GM19351 (cell line): Measurements from ENCODE around the gene TRAM2.
A peak's percentile ranks its signal among the peaks of the same experiment; 100 is the strongest.

ENCODE experiments used
- ATAC-seq: cut with Tn5 transposase; IDR thresholded peaks from one replicate; pipeline ENCODE4 v1.9.1; 2021; ENCODE audit warnings: mild to moderate bottlenecking, moderate library complexity; ENCODE audit not compliant: unreplicated experiment

The TRAM2 gene

DNA sequence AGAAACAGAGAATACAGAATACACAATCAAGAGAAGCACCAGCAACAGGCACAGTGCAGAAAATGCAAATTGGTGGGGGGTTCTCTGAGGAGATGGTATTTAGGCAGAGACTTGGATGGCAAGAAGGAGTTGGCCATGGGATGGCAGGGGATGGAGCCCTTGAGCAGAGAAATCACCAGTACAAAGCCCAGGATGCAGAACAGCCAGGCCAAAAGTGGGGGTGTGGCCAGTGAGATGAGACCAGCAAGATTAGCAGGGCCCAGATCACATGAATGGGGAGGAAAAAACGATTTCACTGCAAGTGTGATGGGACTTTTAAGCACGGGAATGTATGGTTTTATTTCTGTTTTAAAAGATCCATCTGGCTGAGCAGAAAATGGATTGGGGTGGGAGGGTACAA is 63.4 kb downstream of the TRAM2 start:
- no peak for ATAC-seq

DNA sequence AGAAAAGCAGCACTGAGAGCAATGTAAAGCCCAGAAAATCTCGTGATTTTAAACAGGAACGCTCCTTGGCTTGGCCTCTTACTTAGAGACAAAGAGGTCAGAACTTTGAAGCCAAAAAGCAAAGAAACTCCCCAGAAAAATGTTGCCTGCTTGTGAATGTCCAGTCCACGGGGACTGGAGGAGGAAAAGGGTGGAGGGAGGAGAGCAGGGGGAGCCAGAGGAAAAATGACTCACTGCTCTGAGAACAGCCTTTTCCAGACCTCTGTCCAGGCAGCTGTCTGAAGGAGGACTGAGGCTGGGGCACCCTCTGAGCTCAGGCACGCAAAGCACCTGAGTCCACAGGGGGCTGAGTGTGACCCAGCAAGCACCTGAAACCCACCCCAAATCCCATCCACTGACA is 64.7 kb downstream of the TRAM2 start:
- ATAC-seq, result no peak

DNA sequence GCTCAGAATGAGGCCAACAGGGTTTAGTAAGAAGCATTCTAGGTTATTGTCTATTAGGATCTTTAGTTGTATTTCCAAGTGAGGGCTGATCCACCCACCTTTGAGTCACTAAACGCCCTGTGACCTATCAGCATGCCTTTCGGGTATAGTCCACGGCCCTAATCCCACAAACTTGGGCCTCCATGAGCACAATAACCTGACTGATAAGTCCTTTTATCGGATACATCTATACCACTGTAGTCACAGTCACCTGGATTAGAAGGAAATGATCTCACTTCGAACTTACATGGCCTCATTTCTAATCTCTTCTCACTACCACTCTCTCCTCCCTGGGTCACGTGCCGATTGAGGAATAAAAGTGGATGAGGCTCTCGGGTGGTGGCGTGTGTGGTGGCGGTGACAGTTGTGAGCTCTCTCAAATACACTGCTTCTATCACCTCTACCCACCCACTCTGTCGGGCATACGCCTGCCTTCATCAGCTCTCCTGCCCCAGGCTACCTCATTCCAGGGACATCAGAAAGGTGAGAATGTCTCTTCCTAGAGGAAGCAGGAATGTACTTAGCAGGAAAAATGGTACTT is 65.2 kb downstream of the TRAM2 start:
- no peak for ATAC-seq

DNA sequence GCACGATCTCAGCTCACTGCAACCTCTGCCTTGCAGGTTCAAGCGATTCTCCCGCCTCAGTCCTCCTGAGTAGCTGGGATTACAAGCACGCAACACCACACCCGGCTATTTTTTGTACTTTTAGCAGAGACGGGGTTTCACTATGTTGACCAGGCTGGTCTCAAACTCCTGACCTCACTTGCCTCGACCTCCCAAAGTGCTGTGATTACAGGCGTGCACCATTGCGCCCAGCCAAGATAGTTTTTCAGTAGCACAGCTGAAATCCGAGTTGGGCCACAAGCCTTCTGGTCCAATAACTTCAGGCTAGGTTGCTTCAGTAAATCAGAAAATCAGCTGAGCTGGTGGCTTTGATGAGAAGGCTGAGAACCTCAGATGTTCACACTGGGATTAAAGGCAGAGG is 65.7 kb downstream of the TRAM2 start:
- ATAC-seq, result no peak

DNA sequence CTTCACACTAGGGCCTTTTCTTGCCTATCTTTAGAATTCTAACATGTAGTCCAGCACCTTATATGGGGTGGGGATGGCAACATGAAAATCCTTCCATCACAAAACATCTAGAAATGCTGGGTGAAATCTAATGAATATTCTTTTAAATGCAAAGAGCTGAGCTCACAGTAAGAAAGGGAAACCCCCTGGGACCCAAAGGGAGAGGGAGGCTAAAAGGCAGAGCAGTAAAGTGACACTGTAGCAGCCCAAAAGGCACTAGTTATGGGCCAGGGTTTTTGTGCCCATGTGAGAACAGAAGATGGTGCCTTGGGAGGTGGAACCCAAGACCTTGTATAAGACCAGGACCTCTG is 66.7 kb downstream of the TRAM2 start:
- ATAC-seq, result no peak

DNA sequence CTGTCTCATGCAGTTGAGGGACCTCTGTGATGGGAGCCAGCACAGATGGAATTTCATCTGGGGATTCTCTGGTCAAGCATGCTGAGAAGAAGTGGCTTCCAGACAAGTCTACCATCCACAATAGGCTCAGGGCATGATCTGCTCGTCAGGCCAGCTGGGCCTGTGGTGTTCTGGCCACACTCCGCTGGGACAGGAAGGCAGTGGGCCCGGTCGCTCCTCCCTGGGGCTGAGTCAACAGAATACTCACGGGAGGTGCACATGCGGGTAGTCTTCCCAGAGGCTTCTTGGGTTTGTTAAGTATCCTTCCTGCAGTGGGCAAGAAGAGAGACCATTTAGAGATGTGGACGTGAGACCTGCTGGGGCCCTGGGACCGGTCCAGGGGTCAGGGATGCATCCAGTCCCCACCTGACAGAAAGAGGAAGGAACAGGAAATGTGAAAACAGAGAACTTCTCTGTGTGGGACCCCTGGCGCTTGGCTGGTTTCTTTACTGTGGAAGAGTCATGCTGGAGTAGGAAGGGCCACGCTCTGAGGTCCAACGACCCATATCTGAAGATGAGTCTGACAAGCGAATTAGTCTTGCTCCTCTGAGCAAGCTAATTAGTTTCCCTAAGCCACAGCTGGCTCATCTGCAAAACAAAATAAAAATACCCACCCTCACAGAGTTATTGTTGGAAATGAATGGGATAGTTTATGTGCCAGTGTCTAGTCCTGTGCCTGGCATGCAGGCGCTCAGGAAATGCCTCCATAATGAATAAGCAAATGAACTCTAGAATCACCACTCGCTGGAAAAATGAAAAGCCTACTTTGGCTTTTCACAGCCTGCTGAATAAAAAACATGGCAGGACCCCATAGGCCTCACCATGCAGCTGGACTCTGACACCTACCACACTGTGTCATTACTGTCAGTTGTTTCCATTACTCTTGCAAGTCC is 67.3 kb downstream of the TRAM2 start:
- peak; percentile 69 for ATAC-seq

DNA sequence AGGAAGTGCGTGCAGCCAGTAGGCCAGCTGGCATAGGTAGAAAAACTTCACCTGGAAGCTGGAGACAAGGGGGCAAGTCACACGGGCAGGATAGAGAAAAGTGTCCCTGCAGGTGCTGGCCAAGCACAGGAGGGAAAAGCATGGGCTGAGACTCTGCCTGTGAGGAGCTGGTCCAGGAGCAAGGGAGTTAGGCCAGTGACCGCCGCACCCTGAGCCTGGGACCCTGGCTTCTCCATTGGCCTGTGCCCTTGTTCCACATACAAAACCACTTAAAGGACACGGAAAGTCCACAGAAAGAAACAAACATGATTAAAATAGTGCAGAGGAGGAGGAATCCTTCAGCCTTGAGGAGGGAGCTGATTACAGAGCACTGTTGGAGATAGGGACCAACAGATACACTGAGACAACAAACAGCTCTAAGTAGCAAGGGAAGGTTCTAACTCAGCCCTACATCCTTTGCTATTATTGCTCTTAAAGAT is 68.6 kb downstream of the TRAM2 start:
- ATAC-seq, result no peak

DNA sequence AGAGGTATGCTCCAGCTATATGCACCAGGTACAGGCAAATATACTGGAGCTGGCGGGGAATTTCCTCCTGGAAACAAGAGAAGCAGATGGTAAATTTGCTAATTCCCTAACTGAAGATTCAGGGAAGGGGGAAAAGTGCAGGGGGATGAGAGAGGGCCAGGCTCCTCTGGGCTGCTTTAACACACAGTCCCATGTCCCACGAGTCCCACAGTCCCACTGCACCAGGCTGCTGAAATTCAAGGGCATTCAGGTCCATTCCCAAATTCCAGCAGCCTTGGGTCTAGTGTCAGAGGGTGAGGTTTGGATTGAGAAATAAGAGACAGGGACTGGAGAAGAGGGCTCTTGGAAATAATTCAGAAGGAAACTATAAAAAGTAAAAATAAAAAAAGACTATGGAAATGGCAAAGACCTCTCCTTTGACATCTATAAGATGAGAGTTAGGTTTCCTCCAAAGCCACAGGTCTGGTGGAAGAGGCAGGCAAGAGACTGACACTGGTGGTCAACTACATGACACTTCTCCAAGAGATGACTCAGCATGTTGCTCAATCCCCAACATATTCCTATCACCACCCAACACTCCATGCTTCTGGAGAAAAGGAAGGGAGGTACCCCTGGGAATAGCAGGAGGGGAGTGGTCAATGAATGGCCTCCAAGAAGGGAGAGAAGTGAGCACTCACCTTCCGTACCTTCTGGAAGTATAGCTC is 69.2 kb downstream of the TRAM2 start:
- no peak for ATAC-seq

DNA sequence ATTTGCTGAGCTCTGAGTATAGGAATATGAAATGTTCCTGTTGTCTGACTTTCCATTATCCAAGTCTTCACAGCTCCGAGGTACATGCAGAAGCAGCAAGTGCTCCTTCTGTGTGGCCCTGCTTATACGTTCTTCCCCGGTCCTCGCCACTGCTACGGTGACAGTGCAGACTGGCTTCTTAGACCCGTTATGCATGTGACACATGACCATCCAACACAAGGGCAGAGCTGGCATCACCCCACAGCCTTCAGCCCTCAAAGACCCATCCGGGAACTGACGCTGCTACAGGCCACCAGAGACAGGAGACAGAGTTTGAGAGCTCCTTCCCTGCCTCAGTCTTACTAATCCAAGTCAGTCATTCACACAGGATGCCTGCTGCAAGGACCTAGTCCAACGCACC is 70.4 kb downstream of the TRAM2 start:
- ATAC-seq, result no peak

DNA sequence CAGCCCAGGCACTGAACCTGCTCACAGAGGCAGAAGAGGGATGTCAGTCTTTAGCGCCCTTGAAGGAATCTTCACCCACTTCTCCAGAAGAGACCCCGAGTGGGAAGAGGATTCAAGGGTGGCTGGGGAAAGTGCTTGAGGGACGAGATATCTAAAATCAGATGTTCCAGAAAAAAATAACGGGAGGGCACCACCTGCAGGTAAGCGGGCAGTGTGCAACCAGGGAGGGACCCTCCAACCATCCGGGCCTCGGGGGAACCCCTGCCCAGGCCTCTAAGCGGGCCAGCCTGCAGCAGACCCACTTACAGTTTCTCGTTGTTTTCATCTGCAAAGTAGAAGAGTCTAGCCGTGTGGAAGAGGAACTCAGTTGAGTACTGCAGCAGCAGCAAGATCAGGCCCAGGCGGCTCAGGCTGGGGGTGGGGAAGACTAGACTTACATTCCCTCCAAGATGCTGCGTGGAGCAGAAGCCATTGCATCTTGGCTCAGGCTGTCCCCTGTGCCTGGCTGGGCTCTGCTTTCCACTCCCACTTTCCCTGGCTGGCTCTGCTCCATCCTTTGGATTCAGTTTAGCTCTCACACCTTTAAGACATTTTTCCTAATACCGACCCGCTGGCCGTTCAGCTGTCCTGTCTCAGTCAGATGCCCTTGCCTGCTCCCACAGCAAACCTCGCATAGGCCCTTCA is 71.0 kb downstream of the TRAM2 start:
- ATAC-seq, result no peak

DNA sequence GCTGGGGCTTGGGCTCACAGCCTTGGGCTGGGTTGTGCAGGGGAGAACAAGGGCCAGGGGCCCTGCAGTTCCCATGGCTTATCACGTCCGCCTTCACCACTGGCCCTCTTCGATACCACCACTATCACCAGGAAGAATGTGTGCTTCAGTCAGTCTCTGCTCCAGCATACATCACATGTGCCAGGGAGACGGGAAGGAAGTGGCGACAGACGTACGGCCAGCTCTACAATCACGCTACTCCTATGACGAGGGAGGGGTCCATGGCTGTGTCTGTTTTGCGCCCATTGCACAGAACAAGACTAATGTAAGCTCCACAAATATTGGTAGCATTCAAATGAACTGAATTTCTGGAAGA is 72.1 kb downstream of the TRAM2 start:
- no peak for ATAC-seq

DNA sequence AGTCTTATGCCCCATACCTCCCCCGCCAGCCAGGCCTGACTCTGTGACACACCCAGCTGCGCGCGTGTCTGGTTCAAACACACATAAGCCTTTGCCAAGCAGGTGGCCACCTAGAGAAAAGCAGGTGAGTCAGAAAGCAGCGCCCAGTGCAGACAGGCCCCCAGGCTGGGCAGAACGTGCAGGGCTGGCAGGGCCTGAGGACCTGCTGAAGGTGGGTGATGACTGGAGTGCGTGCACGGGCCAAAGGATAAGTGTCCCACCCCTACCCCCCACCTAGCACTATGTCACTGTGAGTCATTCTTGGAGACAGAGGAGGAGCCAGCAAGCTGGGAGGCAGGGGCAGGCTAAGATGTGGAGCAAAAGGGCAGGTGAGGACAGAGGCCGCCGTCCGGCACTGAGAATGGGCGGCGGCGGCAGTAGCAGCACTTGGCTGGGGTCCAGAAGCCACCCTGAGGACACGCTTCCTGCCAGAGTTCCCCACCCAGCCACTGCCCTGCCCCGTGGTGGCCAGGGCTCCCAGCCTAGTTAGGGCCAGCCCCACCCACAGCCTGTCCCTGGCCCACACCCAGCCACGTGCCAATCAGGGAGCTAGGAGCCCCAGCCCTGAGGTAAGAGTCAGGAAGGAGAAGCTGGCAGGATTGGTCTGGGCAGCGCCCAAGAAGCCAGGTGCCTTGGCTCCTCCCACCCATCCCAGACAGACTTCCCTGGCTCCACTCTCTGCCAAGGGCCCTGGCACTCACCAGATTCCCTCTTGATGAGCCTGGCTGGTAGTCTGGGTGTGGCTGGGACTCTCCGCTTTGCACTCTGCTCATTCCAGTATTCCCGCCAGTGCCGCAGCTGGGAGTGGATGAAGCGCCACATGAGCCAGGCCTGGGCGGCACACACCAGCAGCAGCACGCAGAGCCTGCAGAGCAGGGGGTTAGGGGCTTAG is 72.7 kb downstream of the TRAM2 start:
- no peak for ATAC-seq

DNA sequence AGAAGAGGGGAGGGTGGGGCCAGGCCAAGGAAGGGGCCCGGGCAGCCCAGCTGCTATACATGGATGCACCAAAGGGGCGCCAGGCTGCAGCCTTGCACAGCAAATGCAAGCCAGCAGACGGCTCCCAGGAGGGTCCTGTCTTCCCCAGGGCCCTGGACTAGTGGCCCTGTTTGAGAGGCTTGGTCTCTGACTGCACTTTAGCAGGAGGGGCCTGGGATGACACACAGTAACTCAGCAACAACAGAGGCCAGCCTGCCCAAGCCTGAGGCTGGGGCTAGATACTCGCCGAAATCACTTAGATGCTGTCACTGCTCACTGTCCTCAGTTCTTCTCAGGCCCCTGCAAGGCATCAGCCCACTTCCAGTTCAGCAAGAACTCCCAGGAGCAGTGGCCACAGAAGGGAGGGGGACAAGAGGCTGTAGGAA is 73.5 kb downstream of the TRAM2 start:
- ATAC-seq, result no peak

DNA sequence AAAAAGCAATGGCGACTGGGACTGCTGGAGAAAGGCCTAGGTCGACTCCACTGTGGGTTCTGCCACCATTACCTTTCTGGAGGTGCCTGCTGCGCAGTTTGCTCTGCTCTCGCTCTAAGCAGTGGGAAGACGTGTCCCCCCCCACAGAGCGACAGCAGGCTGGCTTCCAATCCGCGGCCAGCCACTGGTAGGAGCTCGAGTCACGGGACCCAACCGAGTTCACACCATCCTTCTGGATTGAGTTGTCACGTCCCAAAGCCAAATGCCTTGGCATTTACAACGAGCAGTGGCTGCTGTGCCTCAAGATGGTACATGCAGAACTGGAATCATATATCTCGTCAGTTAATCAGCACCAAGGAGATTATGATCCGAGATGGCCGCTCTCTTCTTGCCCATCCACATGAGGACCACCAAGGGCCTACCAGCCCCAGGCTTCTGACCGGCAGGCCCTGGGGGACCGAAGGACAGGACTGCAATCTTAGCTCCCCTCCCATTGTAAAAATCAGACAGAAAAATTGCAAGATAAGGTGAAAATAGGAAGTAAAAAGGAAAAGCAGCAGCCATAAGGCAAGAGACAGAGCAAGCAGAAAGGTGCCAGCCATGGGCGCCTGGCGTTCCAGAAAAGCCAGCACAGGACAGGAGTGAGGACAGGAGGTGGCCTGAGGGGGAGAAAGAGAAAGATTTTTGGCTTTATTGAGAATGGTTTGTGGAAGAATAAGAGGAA is 74.4 kb downstream of the TRAM2 start:
- no peak for ATAC-seq

DNA sequence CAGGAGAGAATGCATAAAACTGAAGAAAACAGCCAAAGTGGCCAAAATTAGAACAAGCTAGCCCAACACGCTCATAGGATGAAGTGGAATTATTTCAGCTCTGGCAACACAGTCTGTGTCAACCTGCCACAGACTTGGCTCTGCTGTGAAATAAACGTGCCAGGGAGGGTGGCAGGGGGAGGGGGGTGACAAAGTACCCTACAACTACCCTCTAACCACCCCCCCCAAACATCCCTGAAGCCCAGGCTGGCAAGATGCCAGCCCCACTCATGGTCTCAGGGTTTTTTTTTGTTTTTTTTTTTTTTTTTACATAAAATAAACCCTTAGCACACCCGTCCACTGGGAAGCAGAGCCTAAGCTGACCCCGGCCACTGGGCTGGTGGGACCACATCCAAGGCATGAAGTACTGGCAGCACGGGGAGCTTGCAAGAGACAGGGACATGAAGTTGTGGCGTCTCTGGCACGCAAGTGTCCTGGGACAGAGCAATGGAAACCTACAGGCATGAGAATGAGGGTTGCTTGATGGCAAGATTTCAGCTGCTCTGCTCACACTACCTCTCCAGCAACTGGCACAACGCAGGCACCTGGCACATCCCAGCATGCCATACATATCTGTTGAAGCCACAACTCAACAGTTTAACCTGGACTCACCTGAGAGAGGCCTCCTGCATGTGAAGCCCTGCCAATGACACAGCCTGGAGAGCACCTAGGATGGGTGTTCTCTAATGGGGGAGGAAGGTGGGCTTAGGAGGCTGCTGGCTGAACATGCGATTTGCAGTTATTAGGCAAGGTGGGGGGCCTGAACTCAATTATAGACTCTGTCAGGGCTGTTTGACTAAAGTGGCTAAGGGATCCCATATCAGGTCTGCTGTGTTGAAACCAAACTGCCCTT is 76.4 kb downstream of the TRAM2 start:
- no peak for ATAC-seq

DNA sequence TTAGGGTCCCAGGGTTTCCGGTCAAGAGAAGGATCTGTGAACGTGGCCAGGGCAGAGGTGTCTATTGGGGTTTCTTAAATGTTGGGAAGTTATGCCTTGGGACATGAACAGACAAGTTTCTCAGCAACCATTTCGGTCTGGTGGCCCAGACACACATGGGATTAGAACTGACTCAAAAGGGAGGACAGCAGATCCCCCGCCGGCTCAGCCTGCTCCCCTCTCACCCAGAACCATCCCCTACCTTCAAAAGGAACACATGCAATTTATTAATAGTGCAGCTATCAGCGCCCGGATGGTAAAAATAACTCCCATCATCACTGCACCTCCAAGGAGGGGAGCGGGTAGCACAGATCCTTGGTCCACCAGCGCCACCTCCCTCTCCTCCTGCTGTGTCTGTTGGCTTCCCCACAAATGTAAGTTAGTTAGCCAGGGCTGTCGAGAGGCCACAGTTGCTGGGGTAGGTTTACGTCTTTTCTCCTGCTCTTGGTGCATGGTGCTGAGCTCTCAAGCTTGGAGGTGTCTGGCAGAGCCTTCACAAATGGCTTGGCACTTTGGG is 77.1 kb downstream of the TRAM2 start:
- ATAC-seq, result no peak

DNA sequence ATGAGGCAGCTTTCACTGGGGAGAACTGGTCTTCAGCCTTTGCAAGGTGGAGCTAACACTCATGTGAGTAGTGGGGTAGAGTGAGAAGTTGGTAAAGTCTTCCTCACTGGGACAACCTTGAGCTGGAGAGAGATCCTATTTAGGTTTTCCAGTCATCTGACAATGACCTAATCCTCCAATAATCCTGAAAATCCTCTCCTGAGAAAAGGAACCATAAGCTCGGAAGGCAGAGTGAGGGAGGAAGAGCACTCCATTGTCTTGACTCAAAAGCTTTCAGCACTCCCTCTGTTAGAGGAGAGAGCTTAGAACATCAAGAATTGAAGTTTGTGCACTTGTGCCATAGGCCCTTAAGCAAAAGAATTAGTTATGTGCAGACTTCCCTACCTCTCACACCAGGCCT is 77.8 kb downstream of the TRAM2 start:
- ATAC-seq, result no peak

DNA sequence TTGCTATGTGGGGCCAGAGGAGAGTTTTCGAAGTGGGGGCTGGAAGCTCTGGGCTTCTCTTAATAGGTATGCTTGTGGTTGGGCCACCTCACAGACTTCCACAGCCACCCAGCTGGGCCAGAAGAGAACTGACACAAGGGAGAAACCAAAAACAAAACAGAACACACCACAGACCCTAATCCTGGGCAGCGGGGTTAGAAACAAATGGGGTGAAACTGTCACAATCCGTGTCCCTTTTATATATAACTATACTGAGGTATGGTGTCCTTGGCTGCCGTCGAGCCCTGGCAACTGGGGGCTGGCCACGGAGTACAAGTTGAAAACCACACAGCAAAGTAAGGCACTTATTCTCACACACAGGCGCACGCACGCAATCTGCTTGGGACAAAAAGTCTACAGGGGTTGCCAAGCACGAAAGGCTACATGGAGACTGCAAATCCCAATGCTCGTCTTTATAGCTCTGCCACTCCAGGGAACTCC is 78.3 kb downstream of the TRAM2 start:
- peak; percentile 34 for ATAC-seq
